Prostate gland (tissue), 2 donors: ENCODE results near the gene USP38.

Experiments
- POLR2A ChIP-seq: fragments of 450-650 bp; IDR thresholded peaks from one replicate; pipeline ENCODE4 v1.6.1; 2016; ENCODE audit warnings: antibody characterized with exemption, mild to moderate bottlenecking
- POLR2AphosphoS5 ChIP-seq: sonication (generic); formaldehyde crosslinking; IDR thresholded peaks from one replicate; pipeline ENCODE4 v1.6.1; 2017; ENCODE audit warnings: antibody characterized with exemption
- TF ChIP-seq, protein P1 (sequence below), 4 experiments: fragments of 200-600 bp in 2 of 4; fragments of 450-650 bp in 2 of 4; sonication (generic) in 2 of 4; IDR thresholded peaks; 1 replicate in 3 of 4; 2 replicates in 1 of 4; pipeline ENCODE4 v1.5.1; 2016 to 2019; ENCODE audit warnings: antibody characterized with exemption in 4 of 4, mild to moderate bottlenecking in 2 of 4, moderate library complexity in 2 of 4

GRCh38 chr4:143140696-143141095, 44.0 kb upstream of the USP38 start:
- TF ChIP-seq, protein P1, sequence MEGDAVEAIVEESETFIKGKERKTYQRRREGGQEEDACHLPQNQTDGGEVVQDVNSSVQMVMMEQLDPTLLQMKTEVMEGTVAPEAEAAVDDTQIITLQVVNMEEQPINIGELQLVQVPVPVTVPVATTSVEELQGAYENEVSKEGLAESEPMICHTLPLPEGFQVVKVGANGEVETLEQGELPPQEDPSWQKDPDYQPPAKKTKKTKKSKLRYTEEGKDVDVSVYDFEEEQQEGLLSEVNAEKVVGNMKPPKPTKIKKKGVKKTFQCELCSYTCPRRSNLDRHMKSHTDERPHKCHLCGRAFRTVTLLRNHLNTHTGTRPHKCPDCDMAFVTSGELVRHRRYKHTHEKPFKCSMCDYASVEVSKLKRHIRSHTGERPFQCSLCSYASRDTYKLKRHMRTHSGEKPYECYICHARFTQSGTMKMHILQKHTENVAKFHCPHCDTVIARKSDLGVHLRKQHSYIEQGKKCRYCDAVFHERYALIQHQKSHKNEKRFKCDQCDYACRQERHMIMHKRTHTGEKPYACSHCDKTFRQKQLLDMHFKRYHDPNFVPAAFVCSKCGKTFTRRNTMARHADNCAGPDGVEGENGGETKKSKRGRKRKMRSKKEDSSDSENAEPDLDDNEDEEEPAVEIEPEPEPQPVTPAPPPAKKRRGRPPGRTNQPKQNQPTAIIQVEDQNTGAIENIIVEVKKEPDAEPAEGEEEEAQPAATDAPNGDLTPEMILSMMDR (IDR thresholded peaks at IDR 0.05): no peak
- no peak for TF ChIP-seq POLR2A
- TF ChIP-seq POLR2AphosphoS5: no peak
